PC-9 (cell line): Measurements from ENCODE around the gene LRRC2. TPM values are rescaled to one million over a fixed set of nuclear protein-coding genes. Genes with fewer than 3 reads are reported as not detected.

Experiments used
- BruUV-seq: library from RNA; stranded (reverse); fragments of 400-500 nt; replicated peaks from 2 replicates; lab custom pipeline; 2021; lab: Mats Ljungman, UMichigan
- CTCF ChIA-PET: fragments of 300-600 bp; sonication (Branson Sonifier 250); formaldehyde crosslinking; loops from one replicate; lab custom pipeline; 2022; ENCODE audit warnings: antibody characterized with exemption; lab: Charles Lee
- POLR2A ChIA-PET: fragments of 300-600 bp; sonication (Branson Sonifier 250); formaldehyde crosslinking; loops from one replicate; lab custom pipeline; 2022; ENCODE audit warnings: antibody characterized with exemption; ENCODE audit not compliant: unreplicated experiment; lab: Charles Lee
- DNase-seq, 2 experiments: peaks; one replicate each; pipeline versions ENCODE4 v3.0.0 to v3.0.0-alpha.2; 2015 to 2022; ENCODE audit warnings: mixed read lengths in 1 of 2
- H2AFZ ChIP-seq: fragments of 200-600 bp; sonication (generic); 2 replicates; pipeline ENCODE4 v1.8.1; 2017; ENCODE audit warnings: antibody characterized with exemption
- H3F3A ChIP-seq: fragments of 200-600 bp; sonication (generic); 2 replicates; pipeline ENCODE4 v1.8.1; 2017; ENCODE audit warnings: antibody characterized with exemption, mild to moderate bottlenecking, low read depth; ENCODE audit not compliant: insufficient read depth
- H3K27ac ChIP-seq: fragments of 200-600 bp; sonication (generic); 2 replicates; pipeline ENCODE4 v1.6.1; 2016; ENCODE audit warnings: mixed run types
- H3K27me3 ChIP-seq: fragments of 200-600 bp; sonication (generic); 2 replicates; pipeline ENCODE4 v1.6.1; 2016; ENCODE audit warnings: low read depth, mixed run types; ENCODE audit not compliant: insufficient read depth
- H3K36me3 ChIP-seq: fragments of 200-600 bp; sonication (generic); 2 replicates; pipeline ENCODE4 v1.6.1; 2016; ENCODE audit warnings: low read depth, mixed run types
- H3K4me1 ChIP-seq: fragments of 200-600 bp; sonication (generic); replicated peaks from 2 replicates; pipeline ENCODE4 v1.6.1; 2016; ENCODE audit warnings: mixed run types; ENCODE audit not compliant: insufficient read depth
- H3K4me2 ChIP-seq: fragments of 200-600 bp; sonication (generic); 2 replicates; pipeline ENCODE4 v1.6.1; 2017; ENCODE audit warnings: mixed run types
- H3K4me3 ChIP-seq: fragments of 200-600 bp; sonication (generic); 2 replicates; pipeline ENCODE4 v1.6.1; 2016; ENCODE audit warnings: mixed run types
- H3K79me2 ChIP-seq: fragments of 200-600 bp; sonication (generic); 2 replicates; pipeline ENCODE4 v1.6.1; 2017; ENCODE audit warnings: low read depth, mixed run types
- H3K9me2 ChIP-seq: fragments of 200-600 bp; sonication (generic); 2 replicates; pipeline ENCODE4 v1.8.1; 2017; ENCODE audit warnings: mild to moderate bottlenecking; ENCODE audit not compliant: insufficient read depth
- H3K9me3 ChIP-seq: fragments of 200-600 bp; sonication (generic); 2 replicates; pipeline ENCODE4 v1.8.1; 2016; ENCODE audit warnings: low read depth; ENCODE audit not compliant: insufficient read depth
- H4K20me1 ChIP-seq: fragments of 200-600 bp; sonication (generic); 2 replicates; pipeline ENCODE4 v1.8.1; 2017; ENCODE audit not compliant: insufficient read depth
- EZH2 ChIP-seq: fragments of 200-600 bp; sonication (generic); IDR thresholded peaks from 2 replicates; pipeline ENCODE4 v1.8.0; 2017; ENCODE audit warnings: antibody characterized with exemption, low read depth
- intact Hi-C: fragments of 100-400 bp; cut with micrococcal nuclease; formaldehyde crosslinking; loops from one replicate; pipeline ENCODE4 v1.10.0; 2022; ENCODE audit not compliant: unreplicated experiment
- total RNA-seq: library from RNA; stranded (reverse); gene quantifications from 2 replicates; pipeline ENCODE4 v1.2.3, GENCODE V29; 2021
- TF ChIP-seq, protein P1 (sequence below): fragments of 200-600 bp; sonication (generic); conservative IDR thresholded peaks from 2 replicates; pipeline ENCODE4 v1.6.1; 2017; ENCODE audit warnings: mixed run types, antibody characterized with exemption, mild to moderate bottlenecking, moderate library complexity

LRRC2 gene
- total RNA-seq, 1 experiment from 2014 or later = 0.22 TPM

DNA sequence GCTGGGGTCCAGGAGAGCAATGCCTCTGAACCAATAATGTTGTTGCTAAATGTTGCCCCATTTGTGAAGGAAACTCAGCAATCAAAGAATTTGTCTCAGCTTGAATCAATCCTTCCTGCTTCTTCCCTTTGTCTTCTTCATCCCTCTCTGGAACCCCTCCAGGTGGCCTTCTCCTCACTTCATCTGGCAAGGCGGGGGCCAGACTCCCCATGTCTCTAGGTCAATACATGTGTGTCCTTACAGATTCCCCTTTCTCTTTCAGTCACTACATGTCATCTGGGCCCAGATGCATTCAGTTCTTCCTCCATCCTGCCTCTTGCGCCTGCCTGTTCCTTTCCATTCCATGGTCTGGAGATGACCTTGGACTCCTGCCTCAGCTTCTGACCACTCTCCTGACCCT lies 93.4 kb downstream of the LRRC2 start:
- Histone ChIP-seq H3K4me3 (no peak overlapping the region), H2AFZ (no peak overlapping the region), H3K27me3 (no peaks in the 10 kb centered on the region), H3K4me1 (no peaks in the 10 kb centered on the region), H3K27ac (no peak overlapping the region), H3K36me3 (no peaks in the 10 kb centered on the region), H3K79me2 (no peaks in the 10 kb centered on the region), H4K20me1 (no peaks in the 10 kb centered on the region), H3K4me2 (no peak overlapping the region), H3F3A (no peaks in the 10 kb centered on the region), H3K9me3 (no peaks in the 10 kb centered on the region), H3K9me2 (no peaks in the 10 kb centered on the region)
- intact Hi-C loops = no loop called here
- POLR2A ChIA-PET = no interaction called here
- no TSS peak for BruUV-seq
- CTCF ChIA-PET = no interaction called here
- DNase-seq = no peak
- no peak for TF ChIP-seq EZH2
- TF ChIP-seq, protein P1, sequence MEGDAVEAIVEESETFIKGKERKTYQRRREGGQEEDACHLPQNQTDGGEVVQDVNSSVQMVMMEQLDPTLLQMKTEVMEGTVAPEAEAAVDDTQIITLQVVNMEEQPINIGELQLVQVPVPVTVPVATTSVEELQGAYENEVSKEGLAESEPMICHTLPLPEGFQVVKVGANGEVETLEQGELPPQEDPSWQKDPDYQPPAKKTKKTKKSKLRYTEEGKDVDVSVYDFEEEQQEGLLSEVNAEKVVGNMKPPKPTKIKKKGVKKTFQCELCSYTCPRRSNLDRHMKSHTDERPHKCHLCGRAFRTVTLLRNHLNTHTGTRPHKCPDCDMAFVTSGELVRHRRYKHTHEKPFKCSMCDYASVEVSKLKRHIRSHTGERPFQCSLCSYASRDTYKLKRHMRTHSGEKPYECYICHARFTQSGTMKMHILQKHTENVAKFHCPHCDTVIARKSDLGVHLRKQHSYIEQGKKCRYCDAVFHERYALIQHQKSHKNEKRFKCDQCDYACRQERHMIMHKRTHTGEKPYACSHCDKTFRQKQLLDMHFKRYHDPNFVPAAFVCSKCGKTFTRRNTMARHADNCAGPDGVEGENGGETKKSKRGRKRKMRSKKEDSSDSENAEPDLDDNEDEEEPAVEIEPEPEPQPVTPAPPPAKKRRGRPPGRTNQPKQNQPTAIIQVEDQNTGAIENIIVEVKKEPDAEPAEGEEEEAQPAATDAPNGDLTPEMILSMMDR = no peak

DNA sequence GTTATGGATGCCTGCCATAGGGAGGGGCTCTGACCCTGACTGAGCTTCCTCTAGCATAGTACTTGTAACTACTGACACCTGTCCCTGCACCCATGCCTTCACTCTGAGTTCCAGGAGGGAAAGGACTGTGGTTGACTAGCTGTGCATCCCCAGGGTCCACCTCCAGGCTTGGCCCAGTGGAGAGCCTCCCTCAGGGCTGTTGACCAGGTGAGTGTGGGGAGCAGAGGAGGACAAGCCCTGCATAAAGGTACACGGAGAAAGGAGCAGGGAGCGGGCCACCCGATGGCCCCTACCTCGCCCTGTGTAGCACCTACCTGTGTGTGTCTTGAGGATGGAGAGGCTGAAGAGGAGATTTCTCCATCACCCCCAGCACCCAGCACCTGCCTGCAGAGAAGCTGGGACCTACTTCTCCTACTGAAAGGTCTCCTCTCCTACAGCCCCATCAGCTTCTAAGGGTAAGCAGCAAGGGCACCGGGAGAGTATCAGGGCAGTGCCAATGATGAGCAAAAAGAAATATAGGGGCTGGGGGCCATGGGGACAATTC lies 94.7 kb downstream of the LRRC2 start:
- CTCF ChIA-PET = interaction anchor here (0.6 kb wide), 1 partner anchor 130 kb away, joined by 6 read pairs; no protein-coding TSS in a partner anchor
- H3K4me1 ChIP-seq = no peaks in the 10 kb centered on the region
- no peak overlapping the region for H3K4me3 ChIP-seq

DNA sequence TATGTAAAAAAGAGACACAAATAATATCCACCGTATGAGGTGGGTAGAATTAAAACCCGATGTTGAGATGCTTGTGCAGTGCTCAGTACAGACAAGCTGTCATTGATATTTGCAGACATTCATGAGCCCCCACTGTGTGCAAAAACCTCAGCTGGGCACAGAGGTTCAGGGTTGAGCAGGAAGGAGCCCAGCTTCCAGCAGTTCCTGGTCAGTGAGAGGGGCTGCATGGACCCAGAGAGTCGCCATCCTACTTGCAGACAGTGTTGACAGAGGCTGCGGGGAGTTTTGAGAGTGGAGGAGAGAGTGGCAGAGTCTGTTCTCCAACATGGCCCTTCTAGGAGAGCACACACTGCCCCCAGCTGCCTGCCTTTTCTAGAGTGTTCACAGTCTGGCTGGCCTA lies 95.3 kb downstream of the LRRC2 start:
- no peak overlapping the region for H3K27ac ChIP-seq
- H3K4me1 ChIP-seq = no peaks in the 10 kb centered on the region
- DNase-seq = no peak
- H2AFZ ChIP-seq = no peak overlapping the region
- H3K4me2 ChIP-seq = no peak overlapping the region
- H3F3A ChIP-seq = no peaks in the 10 kb centered on the region
- ChIA-PET CTCF (no interaction called here), POLR2A (interaction anchor here (0.6 kb wide), 1 partner anchor 1581 kb away, joined by 10 read pairs; no protein-coding TSS in a partner anchor)
- no peaks in the 10 kb centered on the region for H3K27me3 ChIP-seq
- H3K9me2 ChIP-seq = no peaks in the 10 kb centered on the region
- H3K4me3 ChIP-seq = no peak overlapping the region
- no peaks in the 10 kb centered on the region for H4K20me1 ChIP-seq
- H3K79me2 ChIP-seq = no peaks in the 10 kb centered on the region
- no TSS peak for BruUV-seq
- no peaks in the 10 kb centered on the region for H3K36me3 ChIP-seq
- H3K9me3 ChIP-seq = no peaks in the 10 kb centered on the region
- TF ChIP-seq EZH2 = no peak
- TF ChIP-seq, protein P1 = no peak
- intact Hi-C loops = no loop called here

More for the DNA sequence above, 94.7 kb downstream of the LRRC2 start:
- intact Hi-C loops = no loop called here
- DNase-seq = no peak
- POLR2A ChIA-PET = interaction anchor here (0.6 kb wide), 1 partner anchor 1582 kb away, joined by 10 read pairs; no protein-coding TSS in a partner anchor
- no peaks in the 10 kb centered on the region for H3F3A ChIP-seq
- H3K27me3 ChIP-seq = no peaks in the 10 kb centered on the region
- no peaks in the 10 kb centered on the region for H3K9me2 ChIP-seq
- no peaks in the 10 kb centered on the region for H3K9me3 ChIP-seq
- H3K27ac ChIP-seq = no peak overlapping the region
- no peak overlapping the region for H3K4me2 ChIP-seq
- no peaks in the 10 kb centered on the region for H4K20me1 ChIP-seq
- no TSS peak for BruUV-seq
- H2AFZ ChIP-seq = no peak overlapping the region
- no peaks in the 10 kb centered on the region for H3K36me3 ChIP-seq
- TF ChIP-seq EZH2 = no peak
- TF ChIP-seq, protein P1 = no peak
- no peaks in the 10 kb centered on the region for H3K79me2 ChIP-seq
